Astrocyte of the spinal cord (primary cell): Measurements from ENCODE around the gene MACROD2.

ENCODE experiments used
- DNase-seq: peaks from one replicate; pipeline ENCODE4 v3.0.0; 2011; ENCODE audit warnings: low read depth, low spot score
- H3K4me3 ChIP-seq: 2 replicates; pipeline ENCODE4 v1.5.1; 2011; ENCODE audit warnings: low read depth, mild to moderate bottlenecking, low read length, moderate library complexity
- in situ Hi-C: cut with HindIII; loops from 2 replicates; pipeline ENCODE4 v1.10.0; 2017; ENCODE audit warnings: low sequenced_read_pairs
- TF ChIP-seq, protein P1 (sequence below): IDR thresholded peaks from 2 replicates; pipeline ENCODE4 v1.5.1; 2012; ENCODE audit warnings: low read depth, mild to moderate bottlenecking, low read length, inconsistent platforms

Gene MACROD2

DNA sequence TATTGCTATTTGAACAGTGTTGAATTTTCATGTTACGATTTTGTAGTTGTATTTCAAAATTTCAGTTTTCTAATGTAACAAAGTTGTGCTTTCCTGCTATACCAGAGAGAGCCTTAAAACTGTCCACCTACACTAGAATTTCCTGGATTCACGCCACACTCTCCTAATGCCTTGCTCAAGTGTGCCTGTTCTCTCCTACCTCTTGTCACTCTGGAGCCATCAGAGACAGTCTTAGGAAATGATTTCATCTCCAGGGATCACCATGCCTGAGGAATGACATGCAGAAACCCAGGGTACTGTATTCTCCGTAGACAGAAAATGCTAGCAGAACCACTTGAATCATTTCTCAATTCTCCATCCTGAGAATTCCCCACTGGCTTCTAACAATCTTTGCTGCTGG lies 1910.3 kb downstream of the MACROD2 start:
- TF ChIP-seq, protein P1, sequence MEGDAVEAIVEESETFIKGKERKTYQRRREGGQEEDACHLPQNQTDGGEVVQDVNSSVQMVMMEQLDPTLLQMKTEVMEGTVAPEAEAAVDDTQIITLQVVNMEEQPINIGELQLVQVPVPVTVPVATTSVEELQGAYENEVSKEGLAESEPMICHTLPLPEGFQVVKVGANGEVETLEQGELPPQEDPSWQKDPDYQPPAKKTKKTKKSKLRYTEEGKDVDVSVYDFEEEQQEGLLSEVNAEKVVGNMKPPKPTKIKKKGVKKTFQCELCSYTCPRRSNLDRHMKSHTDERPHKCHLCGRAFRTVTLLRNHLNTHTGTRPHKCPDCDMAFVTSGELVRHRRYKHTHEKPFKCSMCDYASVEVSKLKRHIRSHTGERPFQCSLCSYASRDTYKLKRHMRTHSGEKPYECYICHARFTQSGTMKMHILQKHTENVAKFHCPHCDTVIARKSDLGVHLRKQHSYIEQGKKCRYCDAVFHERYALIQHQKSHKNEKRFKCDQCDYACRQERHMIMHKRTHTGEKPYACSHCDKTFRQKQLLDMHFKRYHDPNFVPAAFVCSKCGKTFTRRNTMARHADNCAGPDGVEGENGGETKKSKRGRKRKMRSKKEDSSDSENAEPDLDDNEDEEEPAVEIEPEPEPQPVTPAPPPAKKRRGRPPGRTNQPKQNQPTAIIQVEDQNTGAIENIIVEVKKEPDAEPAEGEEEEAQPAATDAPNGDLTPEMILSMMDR = no peak

DNA sequence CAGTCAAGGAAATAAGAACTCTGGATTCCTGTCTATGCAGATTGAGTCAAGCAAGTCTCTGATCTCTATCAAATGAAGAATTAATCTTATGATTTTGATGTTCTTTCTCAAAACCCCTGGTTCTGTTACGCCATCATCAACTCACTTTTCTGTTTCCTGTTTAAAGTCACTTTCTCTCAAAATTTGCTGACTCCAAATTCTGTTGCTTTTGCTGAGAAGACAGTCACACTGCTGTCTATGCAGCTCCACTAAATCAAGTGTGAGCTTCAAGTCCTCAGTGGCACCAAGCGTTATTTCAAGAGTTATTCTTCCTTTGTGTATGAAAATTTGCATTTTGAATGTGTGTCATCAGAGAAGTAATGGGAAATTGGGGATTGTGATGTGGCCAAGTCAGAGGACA lies 1914.7 kb downstream of the MACROD2 start:
- H3K4me3 ChIP-seq = no peak overlapping the region
- no peak for DNase-seq
- TF ChIP-seq, protein P1 = no peak
- in situ Hi-C loops = no loop called here

More for the DNA sequence above, 1910.3 kb downstream of the MACROD2 start:
- H3K4me3 ChIP-seq = no peak overlapping the region
- in situ Hi-C loops = no loop called here
- no peak for DNase-seq

DNA sequence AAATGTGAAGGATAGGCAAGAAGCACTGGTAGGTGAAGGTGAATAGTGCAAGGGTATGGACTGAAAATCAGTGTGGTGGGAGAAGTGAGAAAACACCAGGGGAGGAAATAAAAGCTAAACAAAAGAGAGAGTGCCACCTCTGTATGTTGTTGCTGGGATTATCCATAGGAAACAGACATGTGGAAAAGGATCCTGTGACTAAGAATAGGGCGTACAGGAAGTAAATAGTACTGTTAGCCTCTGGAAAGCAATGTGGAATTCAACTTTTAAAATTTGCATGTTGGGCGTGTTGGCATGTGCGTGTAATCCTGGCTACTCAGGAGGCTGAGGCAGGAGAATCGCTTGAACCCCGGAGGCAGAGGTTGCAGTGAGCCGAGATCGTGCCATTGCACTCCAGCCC lies 1916.3 kb downstream of the MACROD2 start:
- DNase-seq = no peak
- TF ChIP-seq, protein P1 = no peak
- in situ Hi-C loops = no loop called here
- no peak overlapping the region for H3K4me3 ChIP-seq

DNA sequence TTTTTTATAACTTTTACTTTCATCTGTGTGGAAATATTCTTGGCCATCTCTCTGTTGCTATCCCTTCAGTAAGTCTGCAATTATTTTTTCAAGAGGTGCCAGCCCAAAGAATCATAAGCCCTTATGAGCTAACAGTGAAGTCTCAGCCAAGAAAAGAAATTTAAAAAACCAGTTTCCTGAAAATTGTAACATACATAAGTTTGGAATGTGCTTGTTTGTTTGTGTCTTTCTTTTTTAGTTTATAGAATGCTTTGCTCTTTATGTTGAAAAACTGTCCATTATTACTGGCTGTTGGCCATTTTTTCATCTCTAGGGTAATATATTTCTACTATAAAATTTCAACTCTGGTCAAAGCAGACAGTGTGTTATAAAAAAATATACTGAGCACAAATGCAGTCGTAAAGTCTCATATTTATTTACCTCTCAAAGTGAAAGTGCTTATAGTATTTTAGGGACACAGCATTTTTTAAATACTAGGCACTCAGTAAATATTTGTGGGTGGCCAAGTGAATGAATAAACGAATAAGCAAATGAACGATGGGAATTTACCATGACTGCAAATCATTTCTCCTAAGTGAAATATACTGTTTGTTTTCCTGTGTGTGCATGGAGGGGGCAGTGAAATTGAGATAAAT lies 1918.2 kb downstream of the MACROD2 start:
- in situ Hi-C loops = no loop called here
- TF ChIP-seq, protein P1 = no peak
- H3K4me3 ChIP-seq = no peak overlapping the region
- no peak for DNase-seq

DNA sequence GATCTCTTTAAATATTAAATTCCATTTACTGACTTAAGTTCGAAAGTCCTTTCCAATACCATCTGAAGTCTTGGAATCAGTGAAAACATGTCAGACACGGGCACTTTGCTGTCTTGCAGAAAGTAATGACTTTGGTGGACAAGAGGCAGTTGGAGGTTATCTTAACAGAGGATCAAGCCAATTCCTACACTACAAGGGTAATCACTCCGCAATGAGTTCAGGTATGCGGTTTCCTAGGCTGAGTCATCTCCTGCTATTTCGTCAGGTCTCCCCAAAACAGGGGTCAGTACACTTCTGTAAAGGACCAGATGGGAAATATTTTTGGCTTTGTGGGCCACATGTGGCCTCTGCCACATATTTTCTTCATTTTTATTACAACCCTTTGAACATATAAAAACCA lies 1921.3 kb downstream of the MACROD2 start:
- TF ChIP-seq, protein P1 = no peak
- no peak overlapping the region for H3K4me3 ChIP-seq
- DNase-seq = no peak
- in situ Hi-C loops = no loop called here

DNA sequence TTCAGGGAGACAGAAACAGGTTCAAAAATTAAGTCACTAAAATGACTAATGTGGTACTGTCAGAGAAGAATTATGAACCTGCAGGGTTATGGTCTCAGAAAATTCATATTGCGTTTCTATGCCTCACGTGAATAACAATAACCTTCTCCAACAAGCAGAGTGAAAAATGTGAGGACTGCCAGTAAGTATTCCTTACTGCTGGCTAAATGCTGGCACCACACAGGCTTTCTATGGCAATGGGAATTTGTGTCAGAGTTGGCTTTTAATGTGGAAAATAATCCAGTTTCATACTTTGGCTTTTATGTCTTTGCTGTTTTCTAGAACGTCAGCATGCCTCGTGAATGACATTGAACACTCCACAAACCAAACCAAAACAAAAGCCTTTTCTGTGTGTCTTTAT lies 1922.0 kb downstream of the MACROD2 start:
- in situ Hi-C loops = no loop called here
- DNase-seq = no peak
- TF ChIP-seq, protein P1 = no peak
- H3K4me3 ChIP-seq = no peak overlapping the region
